Loucy (cell line): ENCODE results near the gene HCN2.
A peak's percentile ranks its signal among the peaks of the same experiment; 100 is the strongest.

ENCODE experiments used
- H2AFZ ChIP-seq: fragments of 200-600 bp; sonication (generic); 2 replicates; pipeline ENCODE4 v1.6.0; 2016; ENCODE audit warnings: antibody characterized with exemption, mild to moderate bottlenecking, low read length, moderate library complexity
- H3F3A ChIP-seq: fragments of 200-600 bp; 2 replicates; pipeline ENCODE4 v1.6.0; 2016; ENCODE audit warnings: antibody characterized with exemption, low read depth, mild to moderate bottlenecking
- H3K27me3 ChIP-seq: fragments of 200-600 bp; sonication (generic); 2 replicates; pipeline ENCODE4 v1.6.1; 2014; ENCODE audit warnings: low read length, mild to moderate bottlenecking; ENCODE audit not compliant: insufficient read depth, poor library complexity, severe bottlenecking
- H3K36me3 ChIP-seq: fragments of 200-600 bp; sonication (generic); 2 replicates; pipeline ENCODE4 v1.6.1; 2016; ENCODE audit warnings: low read length; ENCODE audit not compliant: insufficient read depth
- H3K4me1 ChIP-seq: fragments of 200-600 bp; sonication (generic); 2 replicates; pipeline ENCODE4 v1.5.1; 2014; ENCODE audit warnings: low read length, mild to moderate bottlenecking; ENCODE audit not compliant: insufficient read depth, poor library complexity, severe bottlenecking
- H3K4me2 ChIP-seq: fragments of 200-600 bp; sonication (generic); 2 replicates; pipeline ENCODE4 v1.6.0; 2014; ENCODE audit warnings: antibody characterized with exemption, low read length, low read depth, mild to moderate bottlenecking; ENCODE audit not compliant: poor library complexity, severe bottlenecking
- H3K4me3 ChIP-seq: fragments of 200-600 bp; sonication (generic); 2 replicates; pipeline ENCODE4 v1.5.1; 2014; ENCODE audit warnings: low read length, mild to moderate bottlenecking, mixed read lengths; ENCODE audit not compliant: poor library complexity, severe bottlenecking
- H3K79me2 ChIP-seq: fragments of 200-600 bp; sonication (generic); 2 replicates; pipeline ENCODE4 v1.6.1; 2014; ENCODE audit warnings: low read length; ENCODE audit not compliant: insufficient read depth
- H3K9ac ChIP-seq: fragments of 200-600 bp; sonication (generic); 2 replicates; pipeline ENCODE4 v1.6.0; 2014; ENCODE audit warnings: mild to moderate bottlenecking, low read depth, low read length, moderate library complexity; ENCODE audit not compliant: poor library complexity, severe bottlenecking
- H3K9me2 ChIP-seq: fragments of 200-600 bp; sonication (generic); replicated peaks from 2 replicates; pipeline ENCODE4 v1.6.1; 2016; ENCODE audit warnings: low read depth, low read length, mixed read lengths
- H3K9me3 ChIP-seq: fragments of 200-600 bp; sonication (generic); 2 replicates; pipeline ENCODE4 v1.6.1; 2014; ENCODE audit warnings: mild to moderate bottlenecking, antibody characterized with exemption, low read length, low read depth; ENCODE audit not compliant: insufficient read depth
- H4K20me1 ChIP-seq: fragments of 200-600 bp; sonication (generic); 2 replicates; pipeline ENCODE4 v1.6.0; 2014; ENCODE audit warnings: antibody characterized with exemption, low read length, mild to moderate bottlenecking; ENCODE audit not compliant: insufficient read depth, poor library complexity, severe bottlenecking
- EZH2phosphoT487 ChIP-seq: fragments of 200-600 bp; IDR thresholded peaks from 2 replicates; pipeline ENCODE4 v1.6.1; 2018; ENCODE audit warnings: antibody characterized with exemption, mild to moderate bottlenecking, moderate library complexity, borderline replicate concordance
- TF ChIP-seq, protein P1 (sequence below): fragments of 200-600 bp; sonication (generic); conservative IDR thresholded peaks from 2 replicates; pipeline ENCODE4 v1.5.1; 2014; ENCODE audit warnings: mild to moderate bottlenecking, antibody characterized with exemption, low read length

HCN2 gene

DNA sequence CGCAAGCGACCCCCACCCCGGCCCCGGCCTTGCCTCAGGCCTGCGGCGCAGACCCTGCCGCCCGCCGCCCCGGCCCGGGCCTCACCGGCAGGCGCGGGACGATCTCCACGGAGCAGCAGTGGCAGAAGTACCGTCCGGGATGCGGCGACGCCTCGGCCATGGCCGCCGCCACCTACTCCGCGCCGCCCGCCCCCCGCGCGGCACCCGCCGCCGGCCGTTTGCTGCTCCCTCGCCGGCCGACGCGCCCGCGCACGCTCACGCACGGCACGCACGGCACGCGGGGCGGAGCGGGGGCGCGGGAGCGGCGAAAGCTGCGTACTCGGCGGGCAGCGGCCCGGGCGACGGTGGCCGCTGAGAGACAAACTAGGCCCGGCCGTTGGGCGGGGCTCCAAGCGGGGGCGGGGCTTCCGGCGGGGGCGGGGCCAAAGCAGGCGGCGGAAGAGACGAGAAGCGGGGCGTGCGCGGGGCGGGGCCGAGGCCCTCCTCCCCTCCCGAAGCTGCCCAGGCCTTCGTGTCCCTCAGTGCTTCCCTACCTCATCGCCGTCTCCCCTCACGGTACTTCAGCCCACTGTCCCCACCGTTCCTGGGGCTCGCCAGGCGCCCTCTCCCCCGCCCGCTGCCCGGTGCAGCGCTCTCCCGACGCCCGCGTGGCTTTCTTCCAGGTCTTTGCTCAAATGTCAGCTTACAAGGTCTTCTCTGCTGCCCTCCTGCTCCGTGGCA is 73.4 kb downstream of the HCN2 start, which contains the start of gene RNF126:
RNF126 (minus strand) TSS at position 253 of the 720 bp plus-strand sequence; CDS start at position 160, 93 bp downstream.
- peak within 1 kb of the TSS; percentile 100 for H3K4me3 ChIP-seq
- H3K9ac ChIP-seq: peak within 1 kb of the TSS; percentile 91
- H3K9me2 ChIP-seq: no peaks in the 10 kb centered on the region
- TF ChIP-seq, protein P1, sequence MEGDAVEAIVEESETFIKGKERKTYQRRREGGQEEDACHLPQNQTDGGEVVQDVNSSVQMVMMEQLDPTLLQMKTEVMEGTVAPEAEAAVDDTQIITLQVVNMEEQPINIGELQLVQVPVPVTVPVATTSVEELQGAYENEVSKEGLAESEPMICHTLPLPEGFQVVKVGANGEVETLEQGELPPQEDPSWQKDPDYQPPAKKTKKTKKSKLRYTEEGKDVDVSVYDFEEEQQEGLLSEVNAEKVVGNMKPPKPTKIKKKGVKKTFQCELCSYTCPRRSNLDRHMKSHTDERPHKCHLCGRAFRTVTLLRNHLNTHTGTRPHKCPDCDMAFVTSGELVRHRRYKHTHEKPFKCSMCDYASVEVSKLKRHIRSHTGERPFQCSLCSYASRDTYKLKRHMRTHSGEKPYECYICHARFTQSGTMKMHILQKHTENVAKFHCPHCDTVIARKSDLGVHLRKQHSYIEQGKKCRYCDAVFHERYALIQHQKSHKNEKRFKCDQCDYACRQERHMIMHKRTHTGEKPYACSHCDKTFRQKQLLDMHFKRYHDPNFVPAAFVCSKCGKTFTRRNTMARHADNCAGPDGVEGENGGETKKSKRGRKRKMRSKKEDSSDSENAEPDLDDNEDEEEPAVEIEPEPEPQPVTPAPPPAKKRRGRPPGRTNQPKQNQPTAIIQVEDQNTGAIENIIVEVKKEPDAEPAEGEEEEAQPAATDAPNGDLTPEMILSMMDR: no peak
- TF ChIP-seq EZH2phosphoT487: no peak
- H3K79me2 ChIP-seq: peaks cover 49% of the 10 kb centered on the region
- no peaks in the 10 kb centered on the region for H3F3A ChIP-seq
- no peaks in the 10 kb centered on the region; the same call in 1 of the 2 replicates for H3K36me3 ChIP-seq
- no peaks in the 10 kb centered on the region for H3K9me3 ChIP-seq
- peak within 1 kb of the TSS; percentile 100 for H3K4me2 ChIP-seq
- peaks cover 7% of the 10 kb centered on the region for H3K27me3 ChIP-seq
- H2AFZ ChIP-seq: peak within 1 kb of the TSS; percentile 95
- H4K20me1 ChIP-seq: peaks cover 47% of the 10 kb centered on the region
- H3K4me1 ChIP-seq: peaks cover 24% of the 10 kb centered on the region

DNA sequence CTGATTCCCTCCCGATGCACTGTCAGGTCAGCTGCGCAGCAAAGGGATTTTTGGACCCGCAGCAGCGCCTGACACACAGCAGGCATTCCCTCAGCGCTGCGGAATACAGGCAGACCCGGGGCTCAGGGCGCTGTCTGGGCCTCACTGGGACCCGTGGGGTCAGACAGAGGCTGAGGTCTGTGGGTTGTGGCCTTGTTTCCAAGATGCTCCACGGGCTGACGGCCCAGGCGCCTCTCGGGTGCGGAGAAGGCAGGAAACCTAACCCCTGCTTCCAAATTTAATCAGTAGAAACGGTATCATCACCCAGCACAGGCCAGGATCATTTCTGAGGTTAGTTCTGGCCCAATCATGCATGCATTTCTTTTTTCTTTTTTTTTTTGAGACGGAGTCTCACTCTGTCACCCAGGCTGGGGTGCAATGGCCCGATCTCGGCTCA is 74.0 kb downstream of the HCN2 start:
- H3F3A ChIP-seq: no peaks in the 10 kb centered on the region
- no peaks in the 10 kb centered on the region for H3K9me3 ChIP-seq
- peak overlapping the region; percentile 77 for H3K4me3 ChIP-seq
- peaks cover 42% of the 10 kb centered on the region for H4K20me1 ChIP-seq
- H3K9ac ChIP-seq: peak overlapping the region; percentile 78
- no peaks in the 10 kb centered on the region; the same call in 1 of the 2 replicates for H3K36me3 ChIP-seq
- H3K27me3 ChIP-seq: peaks cover 7% of the 10 kb centered on the region
- peak overlapping the region; percentile 95 for H2AFZ ChIP-seq
- TF ChIP-seq, protein P1: no peak
- no peak for TF ChIP-seq EZH2phosphoT487
- H3K9me2 ChIP-seq: no peaks in the 10 kb centered on the region
- H3K79me2 ChIP-seq: peaks cover 43% of the 10 kb centered on the region
- peaks cover 24% of the 10 kb centered on the region for H3K4me1 ChIP-seq
- peak overlapping the region; percentile 97 for H3K4me2 ChIP-seq

DNA sequence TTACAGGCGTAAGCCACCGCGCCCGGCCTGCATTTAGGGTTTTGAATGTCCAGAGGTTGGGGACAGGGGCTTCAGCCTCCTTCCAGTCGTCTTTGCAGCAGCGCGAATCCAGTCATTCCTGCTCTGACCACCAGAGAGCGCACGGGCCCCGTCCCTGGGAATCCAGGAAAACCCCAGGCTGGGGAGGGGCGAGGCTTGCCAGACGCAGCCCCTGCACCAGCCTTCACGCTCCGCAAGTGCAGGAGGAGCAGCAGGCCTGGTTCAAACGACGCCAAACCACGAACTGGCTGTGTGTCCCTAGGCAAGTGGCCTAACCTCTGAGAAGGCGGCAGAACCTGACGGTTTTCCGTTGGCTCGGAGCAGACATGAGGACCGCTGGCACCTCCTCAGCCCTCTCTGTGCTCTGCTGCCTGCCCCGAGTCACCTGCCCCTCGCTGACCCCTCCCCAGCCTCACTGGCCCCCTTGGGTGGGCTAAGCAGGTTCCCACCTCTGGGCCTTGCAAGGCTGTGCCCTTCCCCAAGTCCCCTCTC is 75.3 kb downstream of the HCN2 start:
- Histone ChIP-seq H4K20me1 (peaks cover 29% of the 10 kb centered on the region), H3K79me2 (peaks cover 30% of the 10 kb centered on the region), H3K27me3 (peaks cover 7% of the 10 kb centered on the region), H3K4me1 (peaks cover 23% of the 10 kb centered on the region), H3K9me2 (no peaks in the 10 kb centered on the region), H3K4me3 (no peak overlapping the region), H3K36me3 (no peaks in the 10 kb centered on the region), H3K9me3 (no peaks in the 10 kb centered on the region), H3F3A (no peaks in the 10 kb centered on the region), H2AFZ (no peak overlapping the region), H3K9ac (no peak overlapping the region), H3K4me2 (peak overlapping the region; percentile 10)
- TF ChIP-seq, protein P1: peak; percentile 83
- TF ChIP-seq EZH2phosphoT487: no peak
